HG03108 (cell line): ENCODE data around the gene TDRD9.

Experiments used
- ATAC-seq: cut with Tn5 transposase; IDR thresholded peaks from one replicate; pipeline ENCODE4 v1.9.1; 2021; ENCODE audit warnings: moderate library complexity; ENCODE audit not compliant: unreplicated experiment

Gene TDRD9

DNA sequence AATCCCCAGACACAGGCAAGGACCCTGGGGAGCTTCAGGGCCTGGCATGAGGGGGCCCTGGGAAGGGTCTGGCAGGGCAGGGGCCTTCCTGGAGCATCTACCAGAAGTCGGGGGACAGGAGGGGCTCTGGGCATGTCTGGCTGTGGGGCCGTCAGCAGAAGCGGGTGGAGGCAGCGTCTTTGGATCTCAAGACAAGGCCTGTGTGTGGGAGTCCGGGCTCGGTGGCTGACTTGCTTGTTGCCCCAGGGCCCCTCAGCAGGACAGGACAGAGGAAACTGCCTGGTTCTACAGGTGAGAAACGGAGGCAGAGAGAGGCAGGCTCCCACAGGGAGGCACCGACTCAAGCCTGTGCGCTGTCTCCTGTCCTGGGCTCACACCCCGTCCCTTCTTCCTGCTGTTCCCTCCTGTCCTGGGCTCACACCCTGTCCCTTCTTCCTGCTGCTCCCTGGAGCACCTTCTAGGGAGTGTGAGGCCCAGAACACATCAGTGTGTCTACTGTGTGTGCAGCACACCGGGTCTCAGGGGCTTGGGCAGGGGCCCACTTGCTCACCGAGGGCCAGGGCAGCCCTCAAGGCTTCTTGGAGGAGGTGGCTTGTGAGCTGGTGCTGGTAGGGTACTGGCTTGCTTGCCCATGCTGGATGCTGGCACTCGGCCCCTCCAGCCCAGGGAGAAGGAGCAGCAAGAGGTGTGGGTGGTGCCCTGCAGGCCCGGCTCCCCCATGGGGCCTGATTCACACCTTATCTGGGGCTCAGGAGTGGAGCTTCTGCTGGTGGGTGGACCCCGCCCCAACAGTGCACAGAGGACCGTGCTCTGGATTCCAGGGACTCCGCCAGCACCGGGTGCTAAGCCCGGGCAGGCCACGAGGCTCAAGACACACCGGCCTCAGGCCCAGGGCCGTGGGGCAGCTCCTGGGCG, 172.2 kb downstream of the TDRD9 start:
- no peak for ATAC-seq

GRCh38 chr14:104101086-104101621, 172.9 kb downstream of the TDRD9 start:
- no peak for ATAC-seq

DNA sequence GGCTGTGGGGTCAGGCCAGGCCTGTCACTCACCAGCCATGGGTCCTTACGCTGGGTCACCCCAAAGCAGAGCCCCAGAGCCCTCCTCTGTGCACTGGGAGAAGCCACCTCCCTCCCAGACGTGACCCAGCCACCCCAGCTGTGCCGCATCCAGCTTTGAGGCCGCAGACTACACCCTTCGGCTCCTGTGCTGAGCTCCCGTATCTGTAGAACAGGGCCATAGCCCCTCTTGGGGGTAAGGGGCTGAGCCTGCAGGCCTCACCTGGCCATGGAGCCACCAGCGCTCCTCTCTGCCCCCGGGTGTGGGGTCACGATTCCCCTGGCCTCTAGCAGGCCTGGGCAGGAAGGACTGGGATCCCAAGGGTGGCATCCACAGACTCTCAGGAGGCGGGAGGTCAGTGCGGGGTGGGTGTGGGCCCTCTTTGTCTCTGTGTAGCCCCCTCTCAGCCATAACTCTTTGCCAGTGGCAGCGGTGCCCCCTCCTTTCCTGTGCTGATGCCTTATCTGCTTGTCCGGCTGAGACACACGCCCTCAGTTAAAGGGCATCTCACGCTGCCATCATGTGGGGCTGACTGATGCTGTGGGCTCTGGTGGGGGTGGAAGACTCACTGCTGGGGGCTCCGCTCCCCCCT, 173.5 kb downstream of the TDRD9 start:
- ATAC-seq: no peak
